Lower leg skin (tissue), 4 donors: ENCODE measurements around the gene SPRED2. TPM values are rescaled to one million over a fixed set of nuclear protein-coding genes. Genes with fewer than 3 reads are reported as not detected.

Experiments used
- DNase-seq, 2 donors: peaks; one replicate each; pipeline ENCODE4 v3.0.0-alpha.2; 2019; ENCODE audit warnings: low spot score in 2 of 2
- H3K4me3 ChIP-seq: fragments of 200-600 bp; sonication (generic); 2 replicates; pipeline ENCODE4 v1.5.1; 2017; ENCODE audit warnings: mild to moderate bottlenecking, low read depth; ENCODE audit not compliant: poor library complexity, severe bottlenecking
- POLR2A ChIP-seq, 2 donors: fragments of 450-650 bp; IDR thresholded peaks; one replicate each; pipeline ENCODE4 v1.6.1; 2016 to 2017; ENCODE audit warnings: antibody characterized with exemption in 2 of 2, mild to moderate bottlenecking in 1 of 2, moderate library complexity in 1 of 2
- WGBS, 2 donors: methylation state at CpG; one replicate each; pipeline ENCODE4 v1.1.5; 2018; 5-methylcytosine and 5-hydroxymethylcytosine counted together
- intact Hi-C: fragments of 100-400 bp; cut with DNase I; formaldehyde crosslinking; loops from one replicate; pipeline ENCODE4 v1.15.0; 2023; ENCODE audit warnings: low total_unique reads
- total RNA-seq, 4 donors: library from RNA; depleted of rRNA; stranded (reverse); fragments of >200 nt; gene quantifications; one replicate each; pipeline ENCODE4 v1.1.0, GENCODE V29; 2016
- TF ChIP-seq, protein P1 (sequence below), 3 donors: fragments of 450-650 bp; IDR thresholded peaks; one replicate each; pipeline ENCODE4 v1.5.1; 2016; ENCODE audit warnings: antibody characterized with exemption in 3 of 3, mild to moderate bottlenecking in 3 of 3, moderate library complexity in 2 of 3

The SPRED2 gene
- total RNA-seq, 4 donors from 2014 or later = 14.5 to 21.7 (median 16.6) TPM

DNA sequence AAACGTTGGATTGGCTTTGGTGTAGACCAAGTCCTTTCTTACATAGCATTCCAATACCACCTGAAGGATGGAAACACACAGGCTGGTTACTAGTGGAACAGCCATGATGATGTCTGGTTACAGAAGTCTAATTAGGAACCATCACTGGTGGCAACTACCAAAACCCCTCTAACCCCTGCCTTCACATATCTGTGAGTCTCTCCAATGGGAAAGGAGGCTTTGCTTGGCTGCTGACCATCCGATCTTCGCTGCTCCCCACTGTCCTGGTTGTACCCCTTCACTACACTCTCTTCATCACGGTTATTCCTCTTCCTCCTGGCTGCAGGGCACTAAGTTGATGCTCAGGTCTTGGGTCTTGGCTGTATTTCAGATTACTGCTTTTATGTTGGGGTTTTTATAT lies 97.7 kb downstream of the SPRED2 start:
- 93 to 95% methylated on average over 4 of the region's 4 CpGs for whole genome bisulfite sequencing, 2 donors
- intact Hi-C loops = no loop called here

DNA sequence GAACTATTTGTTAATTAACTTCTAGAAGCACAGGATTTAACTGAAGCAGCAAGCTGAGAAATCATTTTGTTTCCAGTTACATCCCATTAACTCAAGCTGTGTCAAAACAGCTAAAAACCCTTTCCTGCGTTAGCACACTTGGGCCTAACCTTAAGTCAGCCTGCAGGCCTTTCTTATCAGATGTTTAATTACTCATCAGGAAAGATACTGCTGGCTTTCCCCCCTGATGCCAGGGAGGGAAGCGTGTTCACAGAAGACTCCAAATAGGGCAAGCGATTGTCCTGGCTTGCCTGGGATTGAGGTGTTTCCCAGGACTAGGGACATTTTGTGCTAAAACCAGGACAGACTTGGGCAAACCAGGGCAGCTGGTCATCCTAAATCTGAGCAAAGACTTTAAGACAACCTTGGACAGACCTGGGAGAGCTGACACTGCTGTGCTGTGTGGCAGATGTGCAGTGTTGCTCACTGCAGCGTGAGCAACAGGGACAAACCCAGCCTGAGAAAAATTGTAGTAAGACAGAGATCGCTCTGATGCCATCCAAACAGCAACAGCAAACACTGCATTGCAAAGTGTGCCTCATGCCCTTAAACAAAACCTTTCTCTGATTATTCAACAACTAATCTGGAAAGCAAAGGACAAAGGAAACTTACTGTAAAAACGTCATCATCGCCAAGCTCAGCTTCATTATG lies 100.9 kb downstream of the SPRED2 start:
- TF ChIP-seq, protein P1, sequence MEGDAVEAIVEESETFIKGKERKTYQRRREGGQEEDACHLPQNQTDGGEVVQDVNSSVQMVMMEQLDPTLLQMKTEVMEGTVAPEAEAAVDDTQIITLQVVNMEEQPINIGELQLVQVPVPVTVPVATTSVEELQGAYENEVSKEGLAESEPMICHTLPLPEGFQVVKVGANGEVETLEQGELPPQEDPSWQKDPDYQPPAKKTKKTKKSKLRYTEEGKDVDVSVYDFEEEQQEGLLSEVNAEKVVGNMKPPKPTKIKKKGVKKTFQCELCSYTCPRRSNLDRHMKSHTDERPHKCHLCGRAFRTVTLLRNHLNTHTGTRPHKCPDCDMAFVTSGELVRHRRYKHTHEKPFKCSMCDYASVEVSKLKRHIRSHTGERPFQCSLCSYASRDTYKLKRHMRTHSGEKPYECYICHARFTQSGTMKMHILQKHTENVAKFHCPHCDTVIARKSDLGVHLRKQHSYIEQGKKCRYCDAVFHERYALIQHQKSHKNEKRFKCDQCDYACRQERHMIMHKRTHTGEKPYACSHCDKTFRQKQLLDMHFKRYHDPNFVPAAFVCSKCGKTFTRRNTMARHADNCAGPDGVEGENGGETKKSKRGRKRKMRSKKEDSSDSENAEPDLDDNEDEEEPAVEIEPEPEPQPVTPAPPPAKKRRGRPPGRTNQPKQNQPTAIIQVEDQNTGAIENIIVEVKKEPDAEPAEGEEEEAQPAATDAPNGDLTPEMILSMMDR (IDR thresholded peaks at IDR 0.05) = no peak
- no peak for TF ChIP-seq POLR2A (IDR thresholded peaks at IDR 0.05)
- no peak for DNase-seq
- WGBS, 2 donors = 69 to 71% methylated on average over 7 of the region's 7 CpGs
- H3K4me3 ChIP-seq = no peak overlapping the region
- intact Hi-C loops = no loop called here

More for the DNA sequence above, 97.7 kb downstream of the SPRED2 start:
- DNase-seq = no peak
- no peak overlapping the region for H3K4me3 ChIP-seq
- TF ChIP-seq POLR2A (IDR thresholded peaks at IDR 0.05) = no peak
- TF ChIP-seq, protein P1 (IDR thresholded peaks at IDR 0.05) = no peak

DNA sequence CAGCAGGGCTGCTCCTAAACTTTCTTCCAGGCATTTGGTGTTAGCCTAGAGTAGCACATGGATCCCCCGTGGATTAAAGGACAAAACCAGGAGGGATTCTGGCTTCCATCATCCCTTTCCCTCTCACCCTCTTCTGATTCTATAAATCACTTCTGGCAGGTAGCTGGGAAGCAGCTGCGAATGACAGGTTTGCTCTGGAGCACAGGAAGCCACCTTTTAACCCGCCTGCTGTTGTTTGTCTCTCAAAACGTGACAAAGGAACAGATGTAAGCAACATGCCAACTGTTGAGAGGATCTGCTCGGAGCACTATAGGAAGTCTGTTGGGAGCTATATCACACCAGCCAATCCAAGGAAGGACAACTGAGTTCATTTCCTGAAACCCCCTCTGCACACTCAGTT lies 102.9 kb downstream of the SPRED2 start:
- H3K4me3 ChIP-seq = no peak overlapping the region
- no peak for TF ChIP-seq POLR2A (IDR thresholded peaks at IDR 0.05)
- TF ChIP-seq, protein P1 (IDR thresholded peaks at IDR 0.05) = no peak
- no peak for DNase-seq
- 72 to 79% methylated on average over 5 of the region's 5 CpGs for WGBS, 2 donors
- intact Hi-C loops = no loop called here

GRCh38 chr2:65326276-65326675 lies 106.1 kb downstream of the SPRED2 start:
- WGBS, 2 donors = 78 to 85% methylated on average over 4 of the region's 4 CpGs
- no peak overlapping the region for H3K4me3 ChIP-seq
- DNase-seq = no peak
- no peak for TF ChIP-seq POLR2A (IDR thresholded peaks at IDR 0.05)
- TF ChIP-seq, protein P1 (IDR thresholded peaks at IDR 0.05) = no peak
- intact Hi-C loops = no loop called here

DNA sequence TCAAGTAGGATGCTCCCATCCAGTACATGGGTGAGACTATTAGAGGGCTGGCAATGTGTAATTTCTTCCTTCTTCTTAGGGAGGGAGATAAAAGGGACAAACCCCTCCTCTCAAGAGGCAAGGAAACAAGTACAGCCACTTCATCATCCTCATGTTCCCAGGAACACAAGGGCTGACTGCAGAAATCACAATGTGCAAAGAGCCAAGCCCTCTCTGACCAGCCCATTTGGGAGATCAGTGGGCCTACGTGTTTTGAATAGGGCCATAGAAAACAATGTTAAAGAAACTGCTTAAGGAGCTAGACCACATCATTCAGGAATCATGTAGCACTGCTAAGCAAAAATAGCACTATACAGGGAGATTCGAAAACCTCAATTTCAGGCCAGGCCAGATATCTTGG lies 107.3 kb downstream of the SPRED2 start:
- intact Hi-C loops = no loop called here
- WGBS, 2 donors = 94% methylated on average over 2 of the region's 2 CpGs
- no peak for TF ChIP-seq POLR2A (IDR thresholded peaks at IDR 0.05)
- TF ChIP-seq, protein P1 (IDR thresholded peaks at IDR 0.05) = no peak
- no peak overlapping the region for H3K4me3 ChIP-seq
- DNase-seq = no peak

GRCh38 chr2:65320946-65321345 lies 111.5 kb downstream of the SPRED2 start:
- intact Hi-C loops = no loop called here
- no peak for TF ChIP-seq POLR2A (IDR thresholded peaks at IDR 0.05)
- TF ChIP-seq, protein P1 (IDR thresholded peaks at IDR 0.05) = no peak
- WGBS, 2 donors = 90 to 94% methylated on average over 2 of the region's 2 CpGs
- H3K4me3 ChIP-seq = no peak overlapping the region
- DNase-seq = no peak
